Esophagus squamous epithelium (tissue), 5 donors: ENCODE data around the gene LGALS12. TPM values are rescaled to one million over a fixed set of nuclear protein-coding genes. Genes with fewer than 3 reads are reported as not detected.

Experiments used
- DNase-seq: peaks from one replicate; lab custom pipeline; 2025; lab: John Stamatoyannopoulos, UW
- H3K27ac ChIP-seq, 4 donors: fragments of 200-600 bp; sonication (generic); one replicate each; pipeline ENCODE4 v1.5.1; 2016 to 2019; ENCODE audit warnings: mild to moderate bottlenecking in 1 of 4
- H3K27me3 ChIP-seq, 4 donors: fragments of 200-600 bp; sonication (generic); 1 replicate in 3 of 4; 2 replicates in 1 of 4; pipeline versions ENCODE4 v1.5.1 to v1.6.0; 2017 to 2021; ENCODE audit warnings: antibody characterized with exemption in 1 of 4
- H3K36me3 ChIP-seq, 3 donors: fragments of 200-600 bp; sonication (generic); one replicate each; pipeline ENCODE4 v1.5.1; 2016 to 2019
- H3K4me1 ChIP-seq, 3 donors: fragments of 200-600 bp; sonication (generic); one replicate each; pipeline ENCODE4 v1.5.1; 2017 to 2019
- H3K4me3 ChIP-seq, 4 donors: fragments of 200-600 bp; sonication (generic); 1 replicate in 3 of 4; 2 replicates in 1 of 4; pipeline ENCODE4 v1.5.1; 2016 to 2019; ENCODE audit warnings: mild to moderate bottlenecking in 2 of 4, moderate library complexity in 1 of 4
- H3K9me3 ChIP-seq, 3 donors: fragments of 200-600 bp; sonication (generic); one replicate each; pipeline ENCODE4 v1.5.1; 2016 to 2019
- POLR2A ChIP-seq, 4 donors: fragments of 450-650 bp; IDR thresholded peaks; one replicate each; pipeline ENCODE4 v1.6.1; 2017; ENCODE audit warnings: antibody characterized with exemption in 4 of 4, mild to moderate bottlenecking in 4 of 4, moderate library complexity in 3 of 4
- WGBS, 2 donors: methylation state at CpG; one replicate each; pipeline ENCODE4 v1.1.5; 2018; 5-methylcytosine and 5-hydroxymethylcytosine counted together
- intact Hi-C: fragments of 100-400 bp; cut with DNase I; formaldehyde crosslinking; loops from one replicate; pipeline ENCODE4 v1.15.0; 2022
- total RNA-seq, 4 donors: library from RNA; depleted of rRNA; stranded (reverse); fragments of >200 nt; gene quantifications; one replicate each; pipeline ENCODE4 v1.1.0, GENCODE V29; 2016
- TF ChIP-seq, protein P1 (sequence below), 6 experiments: fragments of 450-650 bp in 4 of 6; fragments of 200-600 bp in 2 of 6; sonication (generic) in 2 of 6; IDR thresholded peaks; one replicate each; pipeline ENCODE4 v1.5.1; 2016 to 2019; ENCODE audit warnings: antibody characterized with exemption in 6 of 6, mild to moderate bottlenecking in 4 of 6, moderate library complexity in 4 of 6
- donor health status: DM: yes; HTN: yes; CAD: no.

LGALS12 gene
- total RNA-seq, 4 donors from 2014 or later = not detected

DNA sequence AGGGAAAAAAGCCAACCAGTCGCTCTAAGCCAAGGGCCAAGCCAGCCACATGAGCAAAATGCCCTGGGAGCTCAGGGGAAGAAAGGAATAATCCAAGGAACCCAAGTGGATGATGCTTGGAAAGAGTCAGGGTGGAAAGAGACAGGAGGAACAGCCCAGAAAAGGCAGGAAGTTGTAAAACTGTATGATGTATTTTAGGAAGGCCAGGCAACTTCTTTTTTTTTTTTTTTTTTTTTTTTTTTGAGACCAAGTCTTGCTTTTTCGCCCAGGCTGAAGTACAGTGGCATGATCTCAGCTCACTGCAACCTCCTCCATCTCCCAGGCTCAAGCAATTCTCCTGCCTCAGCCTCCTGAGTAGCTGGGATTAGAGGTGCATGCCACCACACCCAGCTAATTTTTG lies 1.6 kb downstream of the LGALS12 start:
- no peaks in the 10 kb centered on the region for H3K9me3 ChIP-seq
- TF ChIP-seq POLR2A (IDR thresholded peaks at IDR 0.05) = no peak
- TF ChIP-seq, protein P1, sequence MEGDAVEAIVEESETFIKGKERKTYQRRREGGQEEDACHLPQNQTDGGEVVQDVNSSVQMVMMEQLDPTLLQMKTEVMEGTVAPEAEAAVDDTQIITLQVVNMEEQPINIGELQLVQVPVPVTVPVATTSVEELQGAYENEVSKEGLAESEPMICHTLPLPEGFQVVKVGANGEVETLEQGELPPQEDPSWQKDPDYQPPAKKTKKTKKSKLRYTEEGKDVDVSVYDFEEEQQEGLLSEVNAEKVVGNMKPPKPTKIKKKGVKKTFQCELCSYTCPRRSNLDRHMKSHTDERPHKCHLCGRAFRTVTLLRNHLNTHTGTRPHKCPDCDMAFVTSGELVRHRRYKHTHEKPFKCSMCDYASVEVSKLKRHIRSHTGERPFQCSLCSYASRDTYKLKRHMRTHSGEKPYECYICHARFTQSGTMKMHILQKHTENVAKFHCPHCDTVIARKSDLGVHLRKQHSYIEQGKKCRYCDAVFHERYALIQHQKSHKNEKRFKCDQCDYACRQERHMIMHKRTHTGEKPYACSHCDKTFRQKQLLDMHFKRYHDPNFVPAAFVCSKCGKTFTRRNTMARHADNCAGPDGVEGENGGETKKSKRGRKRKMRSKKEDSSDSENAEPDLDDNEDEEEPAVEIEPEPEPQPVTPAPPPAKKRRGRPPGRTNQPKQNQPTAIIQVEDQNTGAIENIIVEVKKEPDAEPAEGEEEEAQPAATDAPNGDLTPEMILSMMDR (IDR thresholded peaks at IDR 0.05) = no peak
- peaks cover 0 to 9% (median 3%) of the 10 kb centered on the region in 3 donors for H3K4me1 ChIP-seq
- DNase-seq = no peak
- intact Hi-C loops = no loop called here
- no peaks in the 10 kb centered on the region for H3K27me3 ChIP-seq
- H3K4me3 ChIP-seq = no peak overlapping the region
- WGBS, 2 donors = 81 to 91% methylated on average over 2 of the region's 2 CpGs
- no peak overlapping the region for H3K27ac ChIP-seq
- no peaks in the 10 kb centered on the region for H3K36me3 ChIP-seq

DNA sequence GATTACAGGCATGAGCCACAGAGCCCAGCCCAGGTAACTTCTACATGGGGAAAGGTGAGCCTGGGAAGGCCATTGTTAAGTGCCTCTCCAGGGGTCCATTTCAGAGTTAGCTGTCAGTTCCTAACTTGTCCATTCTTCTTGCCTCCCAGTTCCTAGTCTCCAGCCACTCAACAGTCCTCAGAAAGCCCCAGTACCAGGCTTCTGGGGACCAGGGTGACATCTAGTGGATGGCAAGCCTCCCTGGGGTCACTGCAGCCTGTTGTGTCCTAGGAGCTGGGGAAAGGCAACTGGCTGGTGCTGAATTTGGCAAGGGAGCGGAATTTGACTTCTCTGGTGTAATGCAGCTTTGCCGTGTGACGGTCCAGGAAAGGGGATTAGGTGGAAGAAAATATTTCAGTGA lies 2.1 kb downstream of the LGALS12 start:
- no peaks in the 10 kb centered on the region for H3K27me3 ChIP-seq
- no peak overlapping the region for H3K27ac ChIP-seq
- 68 to 89% methylated on average over 3 of the region's 3 CpGs for WGBS, 2 donors
- H3K36me3 ChIP-seq = no peaks in the 10 kb centered on the region
- no peak for TF ChIP-seq POLR2A (IDR thresholded peaks at IDR 0.05)
- TF ChIP-seq, protein P1 (IDR thresholded peaks at IDR 0.05) = peak in 3 of 6 experiments; percentile 20 to 44 (median 23)
- DNase-seq = no peak
- H3K4me1 ChIP-seq = peaks cover 0 to 9% (median 3%) of the 10 kb centered on the region in 3 donors
- intact Hi-C loops = no loop called here
- H3K9me3 ChIP-seq = no peaks in the 10 kb centered on the region
- no peak overlapping the region for H3K4me3 ChIP-seq

DNA sequence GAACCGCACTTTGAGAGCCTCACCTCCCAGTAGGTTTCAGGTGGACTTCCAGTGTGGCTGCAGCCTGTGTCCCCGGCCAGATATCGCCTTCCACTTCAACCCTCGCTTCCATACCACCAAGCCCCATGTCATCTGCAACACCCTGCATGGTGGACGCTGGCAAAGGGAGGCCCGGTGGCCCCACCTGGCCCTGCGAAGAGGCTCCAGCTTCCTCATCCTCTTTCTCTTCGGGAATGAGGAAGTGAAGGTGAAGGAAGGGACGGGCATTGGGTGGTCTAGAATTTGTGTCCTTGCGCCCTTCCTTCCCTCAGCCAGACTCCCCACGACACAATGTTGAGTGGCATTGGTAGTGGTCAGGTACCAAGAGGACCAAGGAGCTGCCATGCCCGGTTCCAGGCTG lies 2.9 kb downstream of the LGALS12 start:
- no peak for DNase-seq
- Histone ChIP-seq H3K4me1 (peaks cover 0 to 9% (median 3%) of the 10 kb centered on the region in 3 donors), H3K9me3 (no peaks in the 10 kb centered on the region), H3K36me3 (no peaks in the 10 kb centered on the region), H3K27me3 (no peaks in the 10 kb centered on the region), H3K27ac (no peak overlapping the region), H3K4me3 (no peak overlapping the region)
- intact Hi-C loops = no loop called here
- WGBS, 2 donors = 79 to 96% methylated on average over 4 to 6 of the region's 12 CpGs
- TF ChIP-seq, protein P1 (IDR thresholded peaks at IDR 0.05) = no peak
- TF ChIP-seq POLR2A (IDR thresholded peaks at IDR 0.05) = no peak

DNA sequence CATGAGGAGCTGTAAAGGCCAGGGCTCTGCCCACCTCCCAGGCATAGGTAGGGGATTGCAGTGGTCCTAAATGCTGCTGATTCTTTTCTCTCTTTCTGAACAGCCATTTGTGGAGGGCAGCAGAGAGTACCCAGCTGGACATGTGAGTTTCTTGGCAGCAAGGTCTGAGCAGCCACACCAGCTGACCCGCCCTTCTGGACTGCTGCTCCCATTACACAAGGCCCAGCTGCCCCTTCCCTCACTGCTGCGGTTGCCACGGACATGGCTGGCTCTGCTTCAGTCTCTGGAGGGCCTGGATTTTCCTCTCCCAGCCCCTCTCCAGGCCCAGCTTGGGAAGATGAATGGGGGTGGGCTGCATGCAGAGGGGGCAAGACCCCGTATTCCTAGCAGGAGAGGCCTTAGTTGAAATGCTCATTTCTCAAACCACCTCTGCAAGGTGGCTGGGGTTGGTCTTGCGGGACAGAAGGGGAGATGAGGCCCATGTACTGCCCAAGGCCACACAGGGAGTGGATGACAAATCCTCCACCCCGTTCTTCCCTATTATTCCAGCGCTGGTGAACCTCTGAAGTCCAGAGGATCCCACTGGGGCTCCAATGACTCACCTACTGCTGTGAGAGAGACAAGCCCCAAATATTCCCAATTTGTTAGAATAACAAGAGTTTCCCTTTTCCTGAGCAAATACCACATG lies 4.6 kb downstream of the LGALS12 start:
- TF ChIP-seq, protein P1 (IDR thresholded peaks at IDR 0.05) = no peak
- no peak for TF ChIP-seq POLR2A (IDR thresholded peaks at IDR 0.05)

DNA sequence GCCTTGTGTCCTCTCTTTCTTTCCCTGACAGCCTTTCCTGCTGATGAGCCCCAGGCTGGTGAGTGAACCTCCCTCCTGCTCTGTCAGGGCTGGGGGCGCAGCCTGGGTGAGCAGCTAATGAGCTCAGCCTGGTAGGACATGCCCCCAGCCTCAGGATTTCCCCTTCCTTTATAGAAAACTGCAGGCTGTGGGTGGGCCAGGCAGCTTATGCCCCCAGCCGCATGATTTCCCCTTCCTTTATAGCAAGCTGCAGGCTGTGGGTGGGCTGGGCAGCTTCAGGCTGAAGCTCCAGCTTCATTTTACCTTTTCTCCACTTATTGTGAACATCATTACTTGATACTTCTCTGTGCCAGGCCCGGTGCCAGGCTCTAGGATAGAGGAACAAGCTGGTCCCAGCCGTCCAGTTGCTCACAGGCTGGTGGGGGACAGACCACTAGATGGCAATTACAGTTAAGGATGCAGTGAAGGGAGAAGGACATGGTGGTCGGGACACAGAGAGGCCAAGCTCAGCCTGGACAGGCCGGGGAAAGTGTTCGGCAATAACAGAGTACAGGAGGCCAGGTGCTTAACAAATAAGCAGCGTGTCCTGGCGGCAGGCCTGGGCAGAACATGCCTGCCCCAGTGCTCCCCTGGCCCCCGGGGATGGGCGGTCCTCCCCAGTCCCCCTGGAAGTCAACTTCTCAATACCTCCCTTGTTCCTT lies 5.3 kb downstream of the LGALS12 start:
- H3K27me3 ChIP-seq = no peaks in the 10 kb centered on the region
- H3K36me3 ChIP-seq = no peaks in the 10 kb centered on the region
- TF ChIP-seq, protein P1 (IDR thresholded peaks at IDR 0.05) = no peak
- no peak for TF ChIP-seq POLR2A (IDR thresholded peaks at IDR 0.05)
- no peak for DNase-seq
- H3K27ac ChIP-seq = no peak overlapping the region
- no peaks in the 10 kb centered on the region for H3K9me3 ChIP-seq
- peaks cover 0 to 4% (median 3%) of the 10 kb centered on the region in 3 donors for H3K4me1 ChIP-seq
- intact Hi-C loops = no loop called here
- 74 to 84% methylated on average over 8 to 9 of the region's 11 CpGs for WGBS, 2 donors
- H3K4me3 ChIP-seq = no peak overlapping the region

More for the DNA sequence above, 4.6 kb downstream of the LGALS12 start:
- H3K4me1 ChIP-seq = peaks cover 0 to 4% (median 3%) of the 10 kb centered on the region in 3 donors
- 67 to 69% methylated on average over 2 to 6 of the region's 7 CpGs for WGBS, 2 donors
- no peak for DNase-seq
- H3K4me3 ChIP-seq = no peak overlapping the region
- H3K36me3 ChIP-seq = no peaks in the 10 kb centered on the region
- H3K27me3 ChIP-seq = no peaks in the 10 kb centered on the region
- intact Hi-C loops = no loop called here
- H3K27ac ChIP-seq = peak overlapping the region in 1 of 4 donors; percentile 14
- no peaks in the 10 kb centered on the region for H3K9me3 ChIP-seq
